ENCODE measurements around the gene HGF. TPM values are rescaled to one million over a fixed set of nuclear protein-coding genes. Genes with fewer than 3 reads are reported as not detected.
"Not testable (repeated sequence)": the region's sequence is repeated elsewhere in the genome, so short reads cannot be mapped to it uniquely, and the experiment has no call there.

The HGF gene
- not detected for total RNA-seq

DNA sequence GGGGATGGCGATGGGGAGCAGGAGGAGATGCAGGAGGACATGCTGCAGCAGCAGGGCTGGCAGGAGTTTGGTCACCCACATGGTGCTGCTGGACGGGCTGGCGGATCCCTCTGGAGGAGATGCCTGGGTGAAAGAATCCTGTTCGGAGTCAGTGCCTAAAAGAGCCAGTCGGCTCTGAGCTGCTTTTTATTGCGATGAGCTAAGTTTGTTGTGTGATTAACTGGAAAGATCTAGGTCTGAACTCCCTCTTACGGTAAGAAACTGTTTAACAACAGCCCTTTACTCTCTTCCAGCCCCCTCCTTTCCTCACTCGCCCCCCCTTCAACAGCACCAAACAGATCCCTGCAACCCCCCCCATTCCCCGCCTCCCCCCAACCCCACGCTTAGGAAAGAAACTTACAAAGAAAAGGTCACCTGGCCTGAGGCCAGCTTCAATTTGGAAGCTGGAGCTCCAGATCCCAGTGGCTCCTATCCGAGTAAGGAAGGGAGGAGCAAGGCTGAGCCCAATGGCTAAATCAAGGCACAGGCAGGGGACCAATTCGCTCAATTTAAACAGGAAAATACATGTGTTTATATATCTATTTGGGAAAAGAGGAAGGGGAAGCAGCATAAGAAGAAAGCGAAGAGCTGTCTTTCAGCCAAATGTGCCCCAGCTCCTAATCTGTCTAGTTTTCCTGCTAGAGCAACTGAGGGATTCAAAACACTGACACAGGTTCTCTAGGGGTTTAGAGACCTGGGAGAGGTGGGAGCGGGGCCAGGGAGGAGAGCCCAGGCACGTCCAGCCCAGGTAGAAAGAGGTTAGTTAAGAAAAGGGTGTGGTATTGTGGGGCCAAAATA lies at the start of gene HGF:
TSS of gene HGF (minus strand) at position 157 of the 837 bp plus-strand sequence. CDS start at position 81, 76 bp downstream.
- no peaks in the 10 kb centered on the region for H3K4me1 Mint-ChIP-seq (ENCODE audit: low read depth)
- POLR2A ChIA-PET = no interaction called here

GRCh38 chr7:81816312-81816711 lies 46.5 kb upstream of the HGF start:
- intact Hi-C loops (cut with micrococcal nuclease) = no loop called here
- CTCF ChIA-PET = no interaction called here
- POLR2A ChIA-PET = no interaction called here
- Mint-ChIP-seq H3K27me3 (no peaks in the 10 kb centered on the region), H3K36me3 (no peaks in the 10 kb centered on the region), H3K9me3 (peaks cover 5% of the 10 kb centered on the region), H3K27ac (no peak overlapping the region), H3K4me1 (ENCODE audit: low read depth) (no peaks in the 10 kb centered on the region), H3K4me3 (no peak overlapping the region)
- DNase-seq = no peak

More for the DNA sequence above, at the start of gene HGF:
- CTCF ChIA-PET = no interaction called here
- intact Hi-C loops (cut with micrococcal nuclease) = no loop called here
- DNase-seq = no peak
- no peaks in the 10 kb centered on the region for H3K36me3 Mint-ChIP-seq
- H3K27ac Mint-ChIP-seq = no peak within 1 kb of the TSS
- no peaks in the 10 kb centered on the region for H3K27me3 Mint-ChIP-seq
- peaks cover 20% of the 10 kb centered on the region for H3K9me3 Mint-ChIP-seq
- no peak within 1 kb of the TSS for H3K4me3 Mint-ChIP-seq

GRCh38 chr7:81812866-81813476 lies 43.1 kb upstream of the HGF start:
- H3K4me3 Mint-ChIP-seq; intact Hi-C loops (cut with micrococcal nuclease); CTCF ChIA-PET; DNase-seq; H3K27ac Mint-ChIP-seq; H3K27me3 Mint-ChIP-seq; H3K36me3 Mint-ChIP-seq; H3K4me1 Mint-ChIP-seq (ENCODE audit: low read depth); POLR2A ChIA-PET: not testable (repeated sequence)
- peaks cover 11% of the 10 kb centered on the region for H3K9me3 Mint-ChIP-seq

GRCh38 chr7:81811956-81812865 lies 42.4 kb upstream of the HGF start:
- intact Hi-C loops (cut with micrococcal nuclease) = no loop called here
- Mint-ChIP-seq H3K9me3 (peaks cover 12% of the 10 kb centered on the region), H3K4me1 (ENCODE audit: low read depth) (no peaks in the 10 kb centered on the region), H3K4me3 (no peak overlapping the region), H3K27me3 (no peaks in the 10 kb centered on the region), H3K27ac (no peak overlapping the region), H3K36me3 (no peaks in the 10 kb centered on the region)
- DNase-seq = no peak
- ChIA-PET CTCF (no interaction called here), POLR2A (no interaction called here)

DNA sequence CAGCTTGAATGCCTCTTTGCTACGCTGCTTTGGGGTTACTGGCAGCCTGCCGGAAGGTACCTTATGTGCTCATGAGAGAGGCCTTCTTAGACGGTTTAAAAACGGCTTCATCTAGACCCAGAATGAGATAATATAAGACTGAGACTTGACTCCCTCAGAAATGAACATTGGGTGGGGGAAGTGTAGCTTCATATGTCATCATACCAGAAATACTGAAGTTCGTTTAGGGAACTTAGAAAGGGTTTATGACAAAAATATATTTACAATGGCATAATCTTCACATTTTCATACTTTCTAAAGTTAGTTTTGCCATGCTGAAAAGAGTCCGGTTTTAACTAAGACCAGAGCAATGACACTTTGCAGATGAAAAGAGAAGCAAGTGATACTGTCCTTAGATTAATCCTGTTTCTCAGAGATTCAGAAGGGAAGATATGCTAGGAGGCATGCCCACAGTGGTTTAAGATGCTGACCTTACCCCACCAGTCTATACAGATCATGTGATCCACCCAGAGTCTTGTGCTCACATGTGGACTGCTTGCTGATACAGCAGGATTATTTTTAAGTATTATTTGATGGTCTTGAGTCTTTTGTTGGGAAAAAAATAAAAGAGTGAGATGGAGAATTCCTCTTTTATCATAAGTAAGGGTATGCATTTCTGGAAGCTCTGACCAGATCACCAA lies 40.8 kb upstream of the HGF start:
- intact Hi-C loops (cut with micrococcal nuclease) = no loop called here
- no peak for DNase-seq
- H3K27me3 Mint-ChIP-seq = no peaks in the 10 kb centered on the region
- no peaks in the 10 kb centered on the region for H3K4me1 Mint-ChIP-seq (ENCODE audit: low read depth)
- H3K27ac Mint-ChIP-seq = no peak overlapping the region
- POLR2A ChIA-PET = no interaction called here
- no peaks in the 10 kb centered on the region for H3K36me3 Mint-ChIP-seq
- H3K9me3 Mint-ChIP-seq = peaks cover 12% of the 10 kb centered on the region
- no peak overlapping the region for H3K4me3 Mint-ChIP-seq
- CTCF ChIA-PET = no interaction called here

- H3K36me3 Mint-ChIP-seq; CTCF ChIA-PET; H3K9me3 Mint-ChIP-seq; H3K4me1 Mint-ChIP-seq (ENCODE audit: low read depth); H3K27ac Mint-ChIP-seq; POLR2A ChIA-PET; intact Hi-C loops (cut with micrococcal nuclease); H3K27me3 Mint-ChIP-seq; H3K4me3 Mint-ChIP-seq; DNase-seq: not testable (repeated sequence)
Measured at GRCh38 chr7:81808310-81808709, 38.5 kb upstream of the HGF start.

GRCh38 chr7:81803267-81803666 lies 33.4 kb upstream of the HGF start:
- POLR2A ChIA-PET = no interaction called here
- Mint-ChIP-seq H3K4me3 (no peak overlapping the region), H3K27ac (no peak overlapping the region), H3K4me1 (ENCODE audit: low read depth) (no peaks in the 10 kb centered on the region), H3K27me3 (no peaks in the 10 kb centered on the region), H3K9me3 (peaks cover 7% of the 10 kb centered on the region), H3K36me3 (no peaks in the 10 kb centered on the region)
- CTCF ChIA-PET = no interaction called here
- intact Hi-C loops (cut with micrococcal nuclease) = no loop called here
- no peak for DNase-seq

GRCh38 chr7:81802251-81802650 lies 32.4 kb upstream of the HGF start:
- POLR2A ChIA-PET = no interaction called here
- DNase-seq = no peak
- Mint-ChIP-seq H3K9me3 (peaks cover 6% of the 10 kb centered on the region), H3K4me1 (ENCODE audit: low read depth) (no peaks in the 10 kb centered on the region), H3K4me3 (no peak overlapping the region), H3K27ac (no peak overlapping the region), H3K36me3 (no peaks in the 10 kb centered on the region), H3K27me3 (no peaks in the 10 kb centered on the region)
- CTCF ChIA-PET = no interaction called here
- intact Hi-C loops (cut with micrococcal nuclease) = no loop called here

DNA sequence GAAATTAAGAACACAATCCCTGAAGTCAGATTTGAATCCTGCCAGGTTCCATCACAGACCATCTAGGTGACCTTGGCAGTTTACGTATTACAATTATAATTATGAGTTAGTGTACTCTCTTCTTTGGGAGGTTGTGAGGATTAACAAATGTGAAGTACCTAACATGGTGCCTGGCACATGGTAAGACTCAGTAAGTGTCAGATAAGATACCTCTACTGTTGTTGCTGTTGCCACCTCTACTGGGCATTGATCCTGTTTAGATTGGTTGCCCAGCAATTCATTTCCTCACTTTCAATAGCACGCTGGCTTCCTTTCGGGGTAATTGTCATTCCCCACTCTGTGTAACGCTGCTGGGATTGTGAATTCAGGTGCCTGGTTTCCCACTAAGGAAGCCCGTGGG lies 31.7 kb upstream of the HGF start:
- CTCF ChIA-PET = no interaction called here
- no peak overlapping the region for H3K27ac Mint-ChIP-seq
- intact Hi-C loops (cut with micrococcal nuclease) = no loop called here
- no peaks in the 10 kb centered on the region for H3K27me3 Mint-ChIP-seq
- H3K36me3 Mint-ChIP-seq = no peaks in the 10 kb centered on the region
- H3K4me1 Mint-ChIP-seq (ENCODE audit: low read depth) = no peaks in the 10 kb centered on the region
- POLR2A ChIA-PET = no interaction called here
- no peak for DNase-seq
- peaks cover 6% of the 10 kb centered on the region for H3K9me3 Mint-ChIP-seq
- no peak overlapping the region for H3K4me3 Mint-ChIP-seq

- no peaks in the 10 kb centered on the region for H3K36me3 Mint-ChIP-seq
Measured at GRCh38 chr7:81791568-81792518, 22.0 kb upstream of the HGF start.

GRCh38 chr7:81790686-81791085 lies 20.8 kb upstream of the HGF start:
- Mint-ChIP-seq H3K4me1 (ENCODE audit: low read depth) (no peaks in the 10 kb centered on the region), H3K36me3 (no peaks in the 10 kb centered on the region), H3K9me3 (peaks cover 13% of the 10 kb centered on the region), H3K4me3 (no peak overlapping the region), H3K27me3 (no peaks in the 10 kb centered on the region), H3K27ac (no peak overlapping the region)
- DNase-seq = no peak
- POLR2A ChIA-PET = no interaction called here
- CTCF ChIA-PET = no interaction called here
- intact Hi-C loops (cut with micrococcal nuclease) = no loop called here

More at GRCh38 chr7:81791568-81792518, 22.0 kb upstream of the HGF start:
- Mint-ChIP-seq H3K4me1 (ENCODE audit: low read depth) (no peaks in the 10 kb centered on the region), H3K27ac (no peak overlapping the region), H3K4me3 (no peak overlapping the region), H3K9me3 (peaks cover 13% of the 10 kb centered on the region), H3K27me3 (no peaks in the 10 kb centered on the region)
- no peak for DNase-seq
- intact Hi-C loops (cut with micrococcal nuclease) = no loop called here
- POLR2A ChIA-PET = no interaction called here
- CTCF ChIA-PET = no interaction called here

Measured in activated CD4-positive, alpha-beta memory T cell treated with anti-CD3 and anti-CD28 coated beads for 36 hours (primary cell).